Memory B cell (primary cell): ENCODE results near the gene TTLL13.

Experiments
- ATAC-seq: fragments of 150-1000 bp; cut with Tn5 transposase; 2 replicates; pipeline ENCODE4 v1.10.0; 2021; ENCODE audit warnings: low read depth, mild to moderate bottlenecking, moderate library complexity
- DNase-seq, 2 donors: peaks; one replicate each; pipeline ENCODE4 v3.0.0; 2022; ENCODE audit warnings: low spot score in 2 of 2
- H3K27ac Mint-ChIP-seq: one replicate; pipeline ENCODE4 v1.8.0; 2022; ENCODE audit warnings: mild to moderate bottlenecking, moderate library complexity, mixed read lengths
- H3K27me3 Mint-ChIP-seq: one replicate; pipeline ENCODE4 v1.8.0; 2022; ENCODE audit warnings: mixed read lengths
- H3K36me3 Mint-ChIP-seq: one replicate; pipeline ENCODE4 v1.8.0; 2022; ENCODE audit warnings: mild to moderate bottlenecking, mixed read lengths
- H3K4me1 Mint-ChIP-seq: one replicate; pipeline ENCODE4 v1.8.0; 2022; ENCODE audit warnings: mixed read lengths
- H3K4me3 Mint-ChIP-seq: one replicate; pipeline ENCODE4 v1.8.0; 2022; ENCODE audit warnings: mild to moderate bottlenecking, moderate library complexity, mixed read lengths
- H3K9me3 Mint-ChIP-seq: one replicate; pipeline ENCODE4 v1.8.0; 2022; ENCODE audit warnings: mixed read lengths

The TTLL13 gene

DNA sequence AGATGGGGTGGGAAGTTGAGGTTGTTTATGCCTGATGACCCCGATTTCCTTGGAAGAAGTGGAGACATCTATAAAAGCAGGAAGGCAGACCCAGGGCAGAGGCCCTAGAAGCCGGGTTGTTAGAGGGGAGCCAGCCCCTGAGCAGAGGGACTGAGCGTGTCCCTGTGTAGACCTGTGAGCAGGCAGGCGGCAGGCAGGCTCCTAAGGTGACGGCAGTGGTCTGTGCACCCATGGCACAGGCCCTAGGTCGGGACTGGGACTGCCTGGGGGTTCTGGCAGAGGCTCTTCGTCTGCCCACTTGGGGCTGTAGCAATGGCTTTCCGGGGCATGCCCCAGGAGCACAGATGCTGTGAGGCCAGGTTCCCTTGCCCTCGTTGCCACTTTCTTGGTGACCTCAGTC, 38.3 kb upstream of the TTLL13 start:
- Mint-ChIP-seq H3K4me1 (peaks cover 69% of the 10 kb centered on the region), H3K36me3 (peaks cover 47% of the 10 kb centered on the region), H3K9me3 (no peaks in the 10 kb centered on the region), H3K4me3 (peak overlapping the region; percentile 65), H3K27ac (peak overlapping the region; percentile 91), H3K27me3 (no peaks in the 10 kb centered on the region)
- DNase-seq (no peak), ATAC-seq (no peak)

DNA sequence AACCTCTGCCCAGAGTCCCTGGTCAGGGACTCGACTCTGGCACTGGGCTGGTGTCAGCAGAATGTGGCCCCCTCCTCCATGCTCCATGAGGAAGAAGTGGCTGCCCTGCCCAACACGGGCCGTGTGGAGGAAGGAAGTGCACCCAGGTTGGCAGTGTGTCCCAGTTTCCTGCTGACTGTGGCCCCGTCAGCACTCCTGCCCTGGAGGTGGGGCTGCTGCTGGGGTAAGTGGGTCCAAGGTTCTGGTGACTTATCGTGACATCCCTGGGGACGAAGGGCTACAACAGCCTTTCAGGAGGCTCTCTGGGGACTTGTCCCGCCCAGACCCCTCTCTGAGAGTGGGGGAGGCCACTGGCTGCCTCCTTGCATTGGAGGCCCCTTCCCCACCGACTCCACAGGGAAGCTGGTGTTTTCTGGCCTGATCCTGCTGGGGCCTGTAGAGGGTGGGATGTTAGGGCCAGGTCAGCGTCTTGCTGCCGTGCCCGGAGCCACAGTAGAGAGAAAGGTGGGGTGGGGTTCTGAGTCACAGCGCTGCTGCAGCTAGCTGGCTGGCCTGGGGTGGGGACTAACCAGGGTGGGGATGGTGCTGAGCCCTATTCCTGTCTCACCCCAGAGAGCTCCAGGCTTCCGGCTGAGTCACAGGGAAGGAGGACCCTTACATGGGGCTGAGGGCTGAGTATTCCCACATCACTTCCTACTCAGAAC, 37.8 kb upstream of the TTLL13 start:
- Mint-ChIP-seq H3K36me3 (peaks cover 47% of the 10 kb centered on the region), H3K4me1 (peaks cover 69% of the 10 kb centered on the region), H3K4me3 (peak overlapping the region; percentile 71), H3K27me3 (no peaks in the 10 kb centered on the region), H3K27ac (peak overlapping the region; percentile 91), H3K9me3 (no peaks in the 10 kb centered on the region)
- no peak for DNase-seq
- ATAC-seq = no peak

DNA sequence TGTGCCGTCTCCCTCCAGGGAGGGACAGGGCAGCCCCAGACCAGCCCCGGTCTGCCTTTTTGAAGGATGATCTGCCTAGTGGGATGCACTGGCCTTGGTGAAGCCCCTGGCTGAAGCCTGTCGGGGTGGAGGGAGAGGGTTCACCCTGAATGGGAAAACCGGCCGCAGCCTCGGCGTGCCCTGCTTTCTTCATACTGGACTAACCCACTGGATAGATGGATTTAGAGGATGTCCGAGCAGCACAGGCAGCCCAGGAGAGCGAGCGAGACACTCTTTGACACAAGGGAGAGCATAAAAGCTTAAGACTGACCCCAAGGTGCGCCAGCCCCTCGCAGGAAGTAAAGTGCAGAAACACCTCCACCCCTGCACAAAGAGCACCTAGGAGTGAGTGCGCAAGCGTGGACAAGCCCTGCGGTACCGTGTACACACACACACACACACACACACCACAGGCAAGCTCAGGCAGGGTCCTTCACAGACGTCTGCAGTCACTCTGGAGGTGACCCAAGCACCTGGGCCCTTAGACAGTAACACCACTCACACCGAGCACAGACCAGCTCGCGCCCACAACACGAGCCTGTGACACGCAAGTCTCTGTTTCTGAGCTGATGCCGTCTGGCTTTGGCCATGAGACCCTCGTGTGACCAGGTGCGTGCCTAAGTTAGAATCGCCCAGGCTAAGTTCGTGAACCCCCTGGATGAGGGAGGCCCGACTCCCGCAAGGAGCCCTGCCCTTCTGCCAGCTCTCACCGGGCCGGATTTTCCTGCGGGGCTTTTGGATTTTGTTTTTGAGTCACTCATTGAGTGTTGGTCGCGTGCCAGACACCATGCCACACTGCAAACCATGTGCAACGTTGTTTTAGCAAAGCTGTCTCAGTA, 36.9 kb upstream of the TTLL13 start:
- no peaks in the 10 kb centered on the region for H3K27me3 Mint-ChIP-seq
- H3K4me1 Mint-ChIP-seq = peaks cover 73% of the 10 kb centered on the region
- peaks cover 43% of the 10 kb centered on the region for H3K36me3 Mint-ChIP-seq
- peak overlapping the region; percentile 60 for H3K4me3 Mint-ChIP-seq
- ATAC-seq (no peak), DNase-seq (no peak)
- H3K27ac Mint-ChIP-seq = peak overlapping the region; percentile 91
- H3K9me3 Mint-ChIP-seq = no peaks in the 10 kb centered on the region

DNA sequence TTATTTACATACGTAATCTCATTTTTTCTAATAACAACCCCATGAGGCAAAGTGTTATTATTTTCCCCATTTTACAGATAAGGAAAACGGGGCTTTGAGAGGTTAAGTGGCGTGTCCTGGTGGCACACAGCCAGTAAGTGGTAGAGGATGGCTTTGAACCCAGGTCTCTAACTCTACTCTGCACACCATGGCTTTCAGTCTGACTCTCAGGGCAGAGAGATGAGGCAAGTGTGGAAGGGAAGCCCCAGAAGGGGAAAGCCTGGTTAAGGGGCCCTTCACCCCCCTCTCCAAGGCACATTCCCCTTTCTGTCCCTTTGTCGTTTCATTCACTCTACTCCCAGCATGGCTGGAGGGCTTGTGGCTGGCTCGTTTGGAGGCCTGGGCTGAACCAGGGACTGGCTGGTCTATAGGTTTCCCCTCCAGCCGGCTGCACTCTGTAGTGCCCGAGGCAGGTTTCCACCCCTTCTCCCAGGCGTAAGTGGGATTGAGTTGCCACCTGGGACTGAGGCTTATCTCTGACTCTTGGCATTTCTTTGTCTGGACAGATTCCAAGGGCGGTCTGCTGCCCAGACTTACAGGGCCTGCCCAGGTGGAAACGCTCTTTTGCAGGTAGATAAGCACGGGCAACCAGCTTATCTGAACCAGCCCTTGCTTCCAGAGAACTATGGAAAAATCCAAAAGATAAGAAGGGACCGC, 36.1 kb upstream of the TTLL13 start:
- DNase-seq (no peak), ATAC-seq (peak; percentile 15)
- Mint-ChIP-seq H3K27ac (peak overlapping the region; percentile 96), H3K4me3 (peak overlapping the region; percentile 83), H3K9me3 (no peaks in the 10 kb centered on the region), H3K36me3 (peaks cover 42% of the 10 kb centered on the region), H3K27me3 (no peaks in the 10 kb centered on the region), H3K4me1 (peaks cover 77% of the 10 kb centered on the region)

DNA sequence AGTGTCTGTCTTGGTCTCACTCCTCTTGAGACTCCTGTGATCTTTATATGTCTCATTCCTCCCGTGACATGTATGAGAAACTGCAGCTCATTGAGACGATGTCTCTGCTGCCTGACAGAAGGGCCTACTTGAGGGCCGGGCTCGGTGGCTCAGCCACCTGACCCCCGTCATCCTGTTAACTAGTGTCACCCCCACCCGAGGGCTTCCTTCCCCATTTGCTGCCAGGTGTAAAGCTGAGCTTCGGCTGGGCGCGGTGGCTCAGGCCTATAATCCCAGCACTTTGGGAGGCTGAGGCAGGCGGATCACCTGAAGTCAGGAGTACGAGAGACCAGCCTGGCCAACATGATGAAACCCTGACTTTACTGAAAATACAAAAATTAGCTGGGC, 35.5 kb upstream of the TTLL13 start:
- H3K36me3 Mint-ChIP-seq = peaks cover 43% of the 10 kb centered on the region
- peak overlapping the region; percentile 96 for H3K27ac Mint-ChIP-seq

DNA sequence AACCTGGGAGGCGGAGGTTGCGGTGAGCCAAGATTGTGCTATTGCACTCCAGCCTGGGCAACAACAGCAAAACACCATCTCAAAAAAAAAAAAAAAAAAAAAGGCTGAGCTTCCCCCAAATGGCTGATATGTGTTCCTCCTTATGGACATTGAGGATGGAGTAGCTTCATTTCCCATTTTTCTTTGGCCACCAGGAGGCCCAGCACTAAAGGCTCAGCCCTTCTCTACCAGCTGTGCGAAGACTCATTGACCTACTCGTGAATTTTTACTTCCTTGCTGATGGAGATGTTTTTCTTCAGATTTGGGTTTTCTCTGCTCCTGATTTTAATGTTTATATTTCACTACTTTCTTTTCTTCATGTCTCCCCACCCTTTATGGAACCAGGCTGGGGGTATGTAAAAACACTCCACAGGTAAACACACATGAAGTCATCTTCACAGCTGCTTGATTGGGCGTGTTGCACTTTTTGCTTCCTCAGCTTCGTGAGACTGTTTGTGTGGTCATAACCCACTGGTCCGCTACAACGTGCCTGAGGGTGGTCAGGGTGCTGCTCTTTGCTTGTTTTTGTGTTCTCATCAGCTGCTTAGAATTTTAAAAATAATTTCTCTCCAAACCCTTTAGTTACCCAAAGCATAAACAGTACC, 34.7 kb upstream of the TTLL13 start:
- peak overlapping the region; percentile 83 for H3K4me3 Mint-ChIP-seq
- DNase-seq (no peak), ATAC-seq (peak; percentile 43)
- H3K4me1 Mint-ChIP-seq = peaks cover 75% of the 10 kb centered on the region
- no peaks in the 10 kb centered on the region for H3K27me3 Mint-ChIP-seq
- peaks cover 41% of the 10 kb centered on the region for H3K36me3 Mint-ChIP-seq
- peak overlapping the region; percentile 96 for H3K27ac Mint-ChIP-seq
- H3K9me3 Mint-ChIP-seq = no peaks in the 10 kb centered on the region

More for the DNA sequence above, 35.5 kb upstream of the TTLL13 start:
- H3K4me1 Mint-ChIP-seq = peaks cover 76% of the 10 kb centered on the region
- H3K9me3 Mint-ChIP-seq = no peaks in the 10 kb centered on the region
- peak; percentile 89 for ATAC-seq
- peak; percentile 64 to 65 for DNase-seq
- H3K27me3 Mint-ChIP-seq = no peaks in the 10 kb centered on the region
- peak overlapping the region; percentile 83 for H3K4me3 Mint-ChIP-seq

DNA sequence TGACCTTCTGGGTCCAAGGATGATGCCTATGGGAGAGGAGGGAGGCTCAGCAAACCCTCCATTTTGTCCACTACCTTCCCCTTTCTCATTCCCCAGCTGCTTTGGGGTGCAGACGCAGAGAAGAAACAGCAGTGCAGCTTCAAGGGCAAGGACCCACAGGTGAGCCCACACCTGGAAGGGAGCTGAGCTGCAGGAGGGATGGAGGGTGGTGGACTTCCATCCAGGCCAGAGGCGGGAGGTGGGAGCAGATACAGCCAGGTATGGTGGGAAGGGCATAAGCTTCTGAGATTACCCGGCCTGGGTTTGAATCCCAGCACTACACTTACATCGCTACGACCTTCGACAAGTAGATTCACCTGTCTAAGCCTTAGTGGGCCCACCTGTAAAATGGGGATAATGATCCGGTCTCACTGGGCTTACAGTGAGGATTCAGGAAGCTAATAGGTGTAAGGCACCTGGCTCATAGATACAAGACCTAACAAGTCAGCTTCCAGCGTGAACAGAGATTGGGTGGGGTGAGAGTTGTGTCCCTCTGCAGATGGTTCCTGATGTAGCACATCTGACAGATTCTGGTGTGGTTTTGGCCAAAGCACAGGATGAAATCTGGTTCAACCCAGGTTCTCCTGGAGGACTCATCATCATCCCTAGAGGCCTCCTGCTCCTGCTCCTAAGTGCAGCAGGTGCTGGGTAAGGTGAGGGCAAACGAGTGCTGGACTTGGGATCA, 31.5 kb upstream of the TTLL13 start:
- no peaks in the 10 kb centered on the region for H3K9me3 Mint-ChIP-seq
- H3K27ac Mint-ChIP-seq = peak overlapping the region; percentile 60
- no peak overlapping the region for H3K4me3 Mint-ChIP-seq
- peaks cover 34% of the 10 kb centered on the region for H3K36me3 Mint-ChIP-seq
- peaks cover 57% of the 10 kb centered on the region for H3K4me1 Mint-ChIP-seq
- DNase-seq = no peak
- no peaks in the 10 kb centered on the region for H3K27me3 Mint-ChIP-seq
- ATAC-seq = no peak

DNA sequence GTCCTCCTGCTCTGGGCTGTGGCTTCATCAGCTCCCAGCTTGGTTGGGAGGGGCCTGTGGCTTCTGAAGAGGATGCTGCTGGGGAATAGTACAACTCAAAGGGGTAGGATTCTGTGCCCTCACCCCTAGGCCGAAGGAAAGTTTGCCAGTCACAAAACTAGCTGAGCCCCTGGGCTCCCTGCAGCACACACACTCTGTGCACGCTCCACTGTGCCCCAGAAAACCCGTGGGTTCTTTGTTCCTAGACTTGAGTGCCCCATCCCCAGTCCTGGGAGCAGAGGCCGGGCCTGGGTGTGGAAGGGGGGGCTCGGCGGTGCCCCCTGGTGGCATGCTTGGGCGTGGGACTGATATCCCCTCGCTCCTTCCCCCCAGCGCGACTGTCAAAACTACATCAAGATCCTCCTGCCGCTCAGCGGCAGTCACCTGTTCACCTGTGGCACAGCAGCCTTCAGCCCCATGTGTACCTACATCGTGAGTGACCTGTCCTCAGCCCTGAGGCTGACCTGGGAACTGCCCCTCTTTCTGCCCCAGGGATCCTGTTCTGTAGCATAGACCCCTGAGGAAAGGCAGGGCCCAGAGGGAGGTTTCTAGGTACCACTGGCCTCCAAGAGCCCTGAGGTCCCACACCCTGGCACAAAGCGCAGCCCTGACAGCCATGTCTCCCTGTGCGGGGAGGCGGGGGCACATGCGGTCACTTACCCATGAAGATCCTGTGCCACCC, 29.8 kb upstream of the TTLL13 start:
- Mint-ChIP-seq H3K27me3 (no peaks in the 10 kb centered on the region), H3K9me3 (no peaks in the 10 kb centered on the region), H3K4me1 (peaks cover 45% of the 10 kb centered on the region), H3K36me3 (peaks cover 39% of the 10 kb centered on the region), H3K4me3 (peak overlapping the region; percentile 61), H3K27ac (peak overlapping the region; percentile 60)
- ATAC-seq (peak; percentile 66), DNase-seq (peak; percentile 65 to 73)

DNA sequence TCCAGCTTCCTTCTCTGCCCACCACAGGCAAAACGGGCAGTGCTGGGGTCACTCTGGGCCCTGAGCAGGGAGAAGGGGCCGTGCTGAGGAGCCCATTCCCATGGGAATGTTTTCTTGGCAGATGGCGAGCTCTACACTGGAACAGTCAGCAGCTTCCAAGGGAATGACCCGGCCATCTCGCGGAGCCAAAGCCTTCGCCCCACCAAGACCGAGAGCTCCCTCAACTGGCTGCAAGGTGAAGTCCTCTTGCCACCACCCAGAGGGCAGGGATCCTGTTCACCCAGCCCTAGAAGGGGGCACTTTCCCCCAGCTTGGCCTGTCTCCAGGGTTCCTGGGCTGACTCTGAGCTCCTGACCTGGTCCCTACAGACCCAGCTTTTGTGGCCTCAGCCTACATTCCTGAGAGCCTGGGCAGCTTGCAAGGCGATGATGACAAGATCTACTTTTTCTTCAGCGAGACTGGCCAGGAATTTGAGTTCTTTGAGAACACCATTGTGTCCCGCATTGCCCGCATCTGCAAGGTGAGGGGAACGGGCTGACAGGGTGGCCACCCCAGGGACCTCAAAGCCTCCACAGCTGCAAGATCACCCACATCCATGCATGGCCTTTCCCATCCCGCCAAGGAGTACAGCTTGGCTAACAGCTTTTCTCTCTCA, 28.0 kb upstream of the TTLL13 start:
- no peak overlapping the region for H3K27ac Mint-ChIP-seq
- H3K4me3 Mint-ChIP-seq = no peak overlapping the region
- no peaks in the 10 kb centered on the region for H3K27me3 Mint-ChIP-seq
- H3K36me3 Mint-ChIP-seq = peaks cover 38% of the 10 kb centered on the region
- DNase-seq (no peak), ATAC-seq (peak; percentile 24)
- H3K9me3 Mint-ChIP-seq = no peaks in the 10 kb centered on the region
- peaks cover 36% of the 10 kb centered on the region for H3K4me1 Mint-ChIP-seq

DNA sequence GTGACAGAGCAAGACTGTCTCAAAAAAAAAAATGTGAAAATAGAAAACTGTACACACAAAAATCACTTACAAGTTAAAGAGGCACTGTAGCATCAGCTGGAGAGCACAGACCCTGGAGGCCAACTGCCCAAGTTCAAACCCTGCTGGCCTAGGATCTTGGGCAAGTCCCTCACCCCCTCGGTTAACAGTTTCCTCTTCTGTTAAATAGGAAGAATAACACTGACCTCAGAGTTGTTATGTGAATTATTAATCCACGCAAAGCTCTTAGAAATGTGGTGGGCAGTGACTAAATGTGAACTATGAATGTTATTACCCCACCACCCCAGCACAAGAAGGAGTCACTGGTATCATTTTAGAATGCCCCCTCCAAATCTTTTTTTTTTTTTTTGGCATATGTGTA, 26.8 kb upstream of the TTLL13 start:
- Mint-ChIP-seq H3K4me1 (peaks cover 26% of the 10 kb centered on the region), H3K9me3 (no peaks in the 10 kb centered on the region), H3K36me3 (peaks cover 32% of the 10 kb centered on the region), H3K4me3 (no peak overlapping the region), H3K27me3 (no peaks in the 10 kb centered on the region), H3K27ac (no peak overlapping the region)
- ATAC-seq = no peak
- no peak for DNase-seq

DNA sequence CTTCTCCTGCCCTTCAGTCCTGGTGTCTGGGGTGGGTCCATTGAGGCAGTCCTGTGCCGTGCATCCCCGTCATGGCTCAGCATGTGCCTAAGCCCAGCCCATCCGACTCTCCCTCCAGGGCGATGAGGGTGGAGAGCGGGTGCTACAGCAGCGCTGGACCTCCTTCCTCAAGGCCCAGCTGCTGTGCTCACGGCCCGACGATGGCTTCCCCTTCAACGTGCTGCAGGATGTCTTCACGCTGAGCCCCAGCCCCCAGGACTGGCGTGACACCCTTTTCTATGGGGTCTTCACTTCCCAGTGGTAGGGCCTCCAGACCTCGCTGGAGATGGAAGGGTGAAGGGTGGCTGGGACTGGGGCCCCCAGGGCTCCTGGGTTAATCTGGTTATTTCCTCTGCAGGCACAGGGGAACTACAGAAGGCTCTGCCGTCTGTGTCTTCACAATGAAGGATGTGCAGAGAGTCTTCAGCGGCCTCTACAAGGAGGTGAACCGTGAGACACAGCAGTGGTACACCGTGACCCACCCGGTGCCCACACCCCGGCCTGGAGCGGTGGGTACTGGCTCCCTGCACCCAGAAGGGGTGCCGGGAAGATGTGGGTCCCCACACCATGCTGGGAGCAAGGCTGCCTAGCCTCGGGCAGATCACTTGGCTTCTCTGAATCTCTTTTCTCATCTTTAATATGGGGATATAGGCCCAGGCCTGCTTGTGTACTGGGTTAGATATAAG, 25.8 kb upstream of the TTLL13 start:
- DNase-seq (no peak), ATAC-seq (no peak)
- Mint-ChIP-seq H3K27ac (peak overlapping the region; percentile 62), H3K4me3 (no peak overlapping the region), H3K4me1 (peaks cover 18% of the 10 kb centered on the region), H3K27me3 (no peaks in the 10 kb centered on the region), H3K9me3 (no peaks in the 10 kb centered on the region), H3K36me3 (peaks cover 30% of the 10 kb centered on the region)

DNA sequence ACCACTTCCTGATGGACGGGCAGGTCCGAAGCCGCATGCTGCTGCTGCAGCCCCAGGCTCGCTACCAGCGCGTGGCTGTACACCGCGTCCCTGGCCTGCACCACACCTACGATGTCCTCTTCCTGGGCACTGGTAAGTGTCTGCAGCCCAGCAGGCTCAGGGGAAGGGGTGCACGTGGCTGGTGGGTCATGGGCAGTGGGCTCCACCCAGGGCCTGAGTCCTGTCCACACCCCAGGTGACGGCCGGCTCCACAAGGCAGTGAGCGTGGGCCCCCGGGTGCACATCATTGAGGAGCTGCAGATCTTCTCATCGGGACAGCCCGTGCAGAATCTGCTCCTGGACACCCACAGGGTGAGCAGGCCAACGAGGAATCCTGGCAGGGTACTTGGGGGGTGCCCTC, 24.3 kb upstream of the TTLL13 start:
- no peak for DNase-seq
- Mint-ChIP-seq H3K27me3 (no peaks in the 10 kb centered on the region), H3K36me3 (peaks cover 27% of the 10 kb centered on the region), H3K9me3 (no peaks in the 10 kb centered on the region), H3K4me1 (peaks cover 13% of the 10 kb centered on the region), H3K27ac (no peak overlapping the region), H3K4me3 (no peak overlapping the region)
- no peak for ATAC-seq
